HG03025 (cell line): ENCODE results near the gene NRIP3.
"Not testable (repeated sequence)": the region's sequence is repeated elsewhere in the genome, so short reads cannot be mapped to it uniquely, and the experiment has no call there.

Source experiments
- ATAC-seq: cut with Tn5 transposase; IDR thresholded peaks from one replicate; pipeline ENCODE4 v1.9.1; 2021; ENCODE audit warnings: mild to moderate bottlenecking, moderate library complexity; ENCODE audit not compliant: unreplicated experiment, low FRiP score

NRIP3 gene

DNA sequence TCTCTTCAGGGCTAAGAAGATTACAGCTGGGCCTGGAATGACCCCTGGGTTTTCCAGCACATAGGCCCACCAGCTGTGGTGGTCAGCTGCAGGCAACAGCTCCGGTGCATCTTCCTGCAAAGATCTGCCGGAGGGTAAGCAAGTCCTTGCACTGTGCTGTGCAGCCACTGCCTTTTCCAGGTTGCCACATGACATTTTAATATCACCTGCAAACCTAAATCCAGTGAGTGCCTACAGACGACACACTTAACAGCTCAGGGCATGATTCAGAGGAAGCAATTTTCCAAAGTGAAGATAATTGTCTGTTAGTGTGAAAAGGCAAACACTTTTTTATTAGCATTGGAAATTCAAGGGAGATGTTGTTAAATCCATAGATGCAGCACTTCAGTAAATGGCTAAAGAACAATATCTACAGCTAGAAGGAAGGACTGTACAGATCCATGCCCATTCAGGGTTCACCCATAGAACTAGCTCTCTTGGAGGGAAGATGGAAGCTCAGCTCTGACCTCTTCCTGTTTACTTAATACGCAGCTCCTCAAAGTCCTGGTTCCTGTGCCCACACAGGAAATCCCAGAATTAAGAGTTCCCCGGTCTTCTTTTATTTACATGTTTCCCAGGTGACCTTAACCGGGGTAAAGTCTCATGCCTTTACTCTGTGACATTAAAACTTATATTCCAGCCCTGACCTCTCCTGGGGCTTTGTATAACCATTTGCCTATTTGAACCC is 13.3 kb upstream of the NRIP3 start:
- ATAC-seq = no peak

DNA sequence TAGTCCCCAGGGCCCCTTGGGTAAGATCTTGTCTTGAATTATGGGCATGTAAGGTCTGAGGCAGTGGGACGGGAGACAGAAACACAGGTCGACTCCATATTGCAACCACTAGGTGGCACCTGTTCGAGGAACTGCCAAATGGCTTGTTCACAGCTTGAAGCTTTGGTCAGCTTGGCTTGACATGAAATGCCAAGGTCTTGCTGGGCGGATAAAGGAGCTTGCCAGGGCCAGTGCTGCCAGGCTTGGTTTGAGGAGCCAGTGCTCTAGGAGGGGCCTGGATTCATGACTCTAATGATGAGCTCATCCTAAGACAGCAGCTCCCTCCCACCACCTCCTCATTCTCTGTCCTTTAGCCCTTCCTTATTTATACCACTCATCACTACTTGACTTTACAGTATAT is 11.9 kb upstream of the NRIP3 start:
- ATAC-seq = no peak

- ATAC-seq = no peak
Measured at GRCh38 chr11:9014826-9015225, 11.0 kb upstream of the NRIP3 start.

DNA sequence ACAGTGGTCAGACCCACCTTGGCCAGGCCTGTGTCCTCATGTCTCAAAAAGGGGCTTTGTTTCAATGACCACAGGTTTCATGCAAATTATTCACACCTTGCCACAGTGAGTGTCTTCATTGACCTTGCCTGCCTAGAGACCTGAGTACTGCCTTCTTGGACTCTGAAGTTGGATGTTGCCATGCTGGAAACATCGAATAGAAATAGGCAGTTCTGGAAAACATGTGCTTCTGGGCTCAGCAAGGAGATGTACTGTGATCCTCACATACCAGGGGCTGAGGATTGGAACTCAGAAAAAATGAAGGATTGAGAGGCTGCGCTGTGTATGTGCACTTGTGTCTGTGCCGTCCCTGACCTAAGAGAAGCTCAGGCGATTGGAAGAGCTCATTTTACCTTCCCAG is 9.6 kb upstream of the NRIP3 start:
- no peak for ATAC-seq

- not testable (repeated sequence) for ATAC-seq
Measured at GRCh38 chr11:9009538-9009937, 5.7 kb upstream of the NRIP3 start.

DNA sequence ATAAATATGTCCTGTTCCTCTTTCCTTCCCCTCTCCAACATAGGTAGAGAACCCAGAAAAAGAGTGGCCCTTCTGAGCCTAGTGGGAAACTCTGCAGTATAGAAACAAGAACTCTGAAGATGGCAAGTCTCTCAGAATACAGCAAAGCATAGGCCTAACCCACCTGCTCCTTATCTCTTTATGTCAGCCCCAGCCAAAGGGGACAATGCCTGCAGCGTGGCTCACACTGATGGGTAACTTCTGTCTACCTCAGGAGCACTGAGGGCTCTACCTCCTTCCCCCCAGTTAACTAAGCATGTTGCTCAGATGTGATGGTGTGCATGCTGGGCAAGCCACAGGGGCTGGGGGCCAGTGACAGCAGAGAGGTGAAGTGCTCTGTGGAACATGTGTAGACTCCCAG is 4.9 kb upstream of the NRIP3 start:
- ATAC-seq = no peak

GRCh38 chr11:9008011-9008550 is 4.3 kb upstream of the NRIP3 start:
- no peak for ATAC-seq

DNA sequence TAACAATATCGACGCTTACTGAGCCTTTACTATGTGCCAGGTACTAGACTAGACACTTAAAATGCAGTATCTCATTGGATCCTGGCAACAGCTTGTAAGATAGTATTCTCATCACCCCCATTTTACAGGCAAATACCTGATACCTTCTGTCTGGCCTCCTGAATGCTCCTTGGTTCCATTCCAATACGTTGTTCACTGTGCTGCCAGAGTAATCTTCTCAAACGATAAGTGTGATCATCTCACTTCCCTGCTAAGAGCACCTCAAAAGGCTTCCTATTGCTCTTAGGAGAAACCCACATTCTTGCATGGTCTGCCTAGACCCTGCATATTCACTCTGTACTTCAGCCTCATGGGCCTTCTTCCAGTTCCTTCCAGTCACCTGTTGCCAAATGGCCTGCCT is 1.3 kb upstream of the NRIP3 start:
- ATAC-seq = no peak

DNA sequence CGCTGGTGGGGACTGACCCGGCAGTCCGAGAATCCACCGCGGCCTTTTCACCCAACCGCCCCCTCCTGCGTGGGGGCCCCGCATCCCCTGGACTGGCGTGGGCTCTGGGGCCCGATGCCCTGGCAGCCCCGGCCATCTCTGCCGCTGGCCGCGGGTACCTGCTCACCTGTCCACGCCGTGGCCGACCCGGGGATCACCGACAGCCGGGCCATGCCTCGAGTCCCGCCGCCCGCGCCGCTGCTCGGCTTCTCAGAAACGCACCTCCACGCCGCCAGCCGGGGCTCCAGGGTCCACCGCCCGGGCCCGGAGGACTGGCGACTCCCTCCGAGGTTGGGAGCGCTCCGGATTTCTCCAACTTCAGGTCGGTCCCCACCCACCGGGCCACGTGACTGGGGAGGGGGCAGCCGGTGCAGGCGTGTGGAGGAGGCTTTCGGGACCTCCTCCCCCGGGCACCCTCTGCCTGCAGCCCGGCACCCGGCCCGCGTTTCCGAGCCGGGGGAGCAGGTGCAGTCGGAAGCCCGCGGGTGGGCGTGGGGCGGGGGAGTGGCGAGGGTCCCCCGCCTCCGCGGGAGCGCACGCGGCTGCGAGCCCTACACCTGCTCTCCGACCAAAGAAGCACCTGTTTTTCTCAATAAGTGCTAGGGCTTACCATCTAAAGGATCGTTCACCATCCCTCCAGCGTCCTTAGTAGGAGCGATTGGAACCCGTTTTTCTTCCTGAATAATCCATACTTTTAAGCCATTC is 554 bp upstream of the NRIP3 start:
- no peak for ATAC-seq

DNA sequence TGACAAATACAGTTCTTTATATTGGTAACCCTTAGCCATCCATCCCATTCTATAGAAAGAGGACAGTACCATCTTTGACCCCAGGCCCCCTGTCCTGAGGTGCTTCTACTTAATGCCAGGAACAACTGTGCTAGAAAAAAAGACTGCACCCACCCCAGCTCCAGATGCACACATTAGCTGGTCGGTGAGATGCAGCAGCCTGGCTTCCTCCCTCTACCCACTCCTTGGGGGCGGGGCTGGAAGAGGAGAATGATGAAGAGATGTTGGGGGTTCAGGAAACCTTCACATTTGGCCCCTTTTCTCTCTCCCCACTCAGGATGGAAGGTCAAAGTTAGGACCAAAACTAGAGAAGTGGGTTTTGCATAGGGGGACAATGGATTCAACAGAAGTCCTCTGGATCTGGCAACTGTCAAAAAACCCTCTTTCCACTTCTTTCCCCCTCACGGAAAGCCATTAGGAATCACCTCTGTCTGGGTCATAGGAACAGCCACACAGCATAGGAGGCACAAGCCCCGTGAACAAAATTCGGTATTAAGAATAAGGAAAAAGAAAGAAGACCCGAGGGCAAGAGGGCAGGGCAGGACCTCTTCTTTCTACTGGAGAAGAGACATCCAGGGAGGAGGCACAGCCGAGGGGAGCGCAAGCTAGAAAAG is 755 bp downstream of the NRIP3 start:
- ATAC-seq = no peak

GRCh38 chr11:9001736-9002135 is 2.1 kb downstream of the NRIP3 start:
- ATAC-seq = no peak

GRCh38 chr11:8998017-8998416 is 5.8 kb downstream of the NRIP3 start:
- no peak for ATAC-seq

- no peak for ATAC-seq
Measured at GRCh38 chr11:8997451-8997850, 6.3 kb downstream of the NRIP3 start.

- ATAC-seq = no peak
Measured at GRCh38 chr11:8989453-8989852, 14.3 kb downstream of the NRIP3 start.

- no peak for ATAC-seq
Measured at GRCh38 chr11:8988329-8989234, 15.2 kb downstream of the NRIP3 start.

GRCh38 chr11:8987446-8987845 is 16.4 kb downstream of the NRIP3 start:
- no peak for ATAC-seq

- ATAC-seq = not testable (repeated sequence)
Measured at GRCh38 chr11:8986772-8987171, 17.0 kb downstream of the NRIP3 start.

DNA sequence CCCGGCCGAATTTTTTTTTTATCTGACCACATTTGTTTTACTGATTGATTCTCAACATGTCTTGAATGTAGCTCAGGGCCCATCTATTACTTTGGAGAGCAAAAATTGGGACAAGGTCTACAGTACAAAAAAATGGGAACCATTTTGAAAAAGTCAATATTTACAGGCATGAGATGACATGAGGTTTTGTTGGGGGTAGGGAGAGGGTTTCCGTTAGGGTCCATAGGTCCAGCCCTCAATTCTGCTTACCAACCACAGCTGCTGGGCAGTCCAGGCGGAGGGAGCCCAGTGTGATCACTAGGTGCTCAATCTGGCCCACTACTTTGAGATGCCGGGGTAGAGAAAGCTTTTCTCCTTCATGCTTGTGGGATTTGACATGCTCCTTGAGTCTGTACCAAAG is 18.3 kb downstream of the NRIP3 start:
- ATAC-seq = no peak

GRCh38 chr11:8983552-8983951 is 20.2 kb downstream of the NRIP3 start:
- no peak for ATAC-seq

- ATAC-seq = no peak
Measured at GRCh38 chr11:8980485-8980884, 23.3 kb downstream of the NRIP3 start.
